Panc1 (cell line): ENCODE measurements around the gene CARF.

Experiments used
- POLR2AphosphoS5 ChIP-seq: IDR thresholded peaks from 2 replicates; pipeline ENCODE4 v1.6.1; 2012; ENCODE audit warnings: mild to moderate bottlenecking, low read depth, low read length, moderate library complexity
- SIN3A ChIP-seq: IDR thresholded peaks from 2 replicates; pipeline ENCODE4 v1.6.1; 2012; ENCODE audit warnings: low read depth, mild to moderate bottlenecking, low read length, moderate library complexity, borderline replicate concordance; ENCODE audit not compliant: insufficient read depth
- TF ChIP-seq, protein P1 (sequence below): fragments of 450-650 bp; IDR thresholded peaks from 2 replicates; pipeline ENCODE4 v1.5.1; 2017; ENCODE audit warnings: mild to moderate bottlenecking
- TF ChIP-seq, protein P2 (sequence below), 2 experiments: IDR thresholded peaks; 2 replicates each; pipeline ENCODE4 v1.6.1; 2011 to 2012; ENCODE audit warnings: low read depth in 2 of 2, control low read depth in 1 of 2, low read length in 1 of 2, mild to moderate bottlenecking in 1 of 2, moderate library complexity in 1 of 2; ENCODE audit not compliant: insufficient read depth in 1 of 2

DNA sequence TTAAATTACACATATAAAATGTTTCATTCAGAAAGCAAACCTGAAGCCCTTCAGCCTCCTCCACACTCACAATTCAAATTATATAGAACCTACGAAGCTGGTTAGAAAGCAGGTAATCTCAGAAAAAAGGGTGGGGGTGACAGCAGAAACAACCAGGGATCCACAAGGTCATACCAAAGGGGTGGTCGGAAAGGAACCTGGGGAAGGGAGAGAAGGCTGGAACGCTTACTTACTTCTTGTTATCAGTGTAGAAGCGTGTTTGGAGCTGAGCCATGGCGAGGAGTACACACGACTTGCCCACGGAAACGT, 918 bp upstream of the CARF start:
- TF ChIP-seq, protein P1, sequence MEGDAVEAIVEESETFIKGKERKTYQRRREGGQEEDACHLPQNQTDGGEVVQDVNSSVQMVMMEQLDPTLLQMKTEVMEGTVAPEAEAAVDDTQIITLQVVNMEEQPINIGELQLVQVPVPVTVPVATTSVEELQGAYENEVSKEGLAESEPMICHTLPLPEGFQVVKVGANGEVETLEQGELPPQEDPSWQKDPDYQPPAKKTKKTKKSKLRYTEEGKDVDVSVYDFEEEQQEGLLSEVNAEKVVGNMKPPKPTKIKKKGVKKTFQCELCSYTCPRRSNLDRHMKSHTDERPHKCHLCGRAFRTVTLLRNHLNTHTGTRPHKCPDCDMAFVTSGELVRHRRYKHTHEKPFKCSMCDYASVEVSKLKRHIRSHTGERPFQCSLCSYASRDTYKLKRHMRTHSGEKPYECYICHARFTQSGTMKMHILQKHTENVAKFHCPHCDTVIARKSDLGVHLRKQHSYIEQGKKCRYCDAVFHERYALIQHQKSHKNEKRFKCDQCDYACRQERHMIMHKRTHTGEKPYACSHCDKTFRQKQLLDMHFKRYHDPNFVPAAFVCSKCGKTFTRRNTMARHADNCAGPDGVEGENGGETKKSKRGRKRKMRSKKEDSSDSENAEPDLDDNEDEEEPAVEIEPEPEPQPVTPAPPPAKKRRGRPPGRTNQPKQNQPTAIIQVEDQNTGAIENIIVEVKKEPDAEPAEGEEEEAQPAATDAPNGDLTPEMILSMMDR, result no peak
- no peak for TF ChIP-seq SIN3A
- TF ChIP-seq, protein P2, sequence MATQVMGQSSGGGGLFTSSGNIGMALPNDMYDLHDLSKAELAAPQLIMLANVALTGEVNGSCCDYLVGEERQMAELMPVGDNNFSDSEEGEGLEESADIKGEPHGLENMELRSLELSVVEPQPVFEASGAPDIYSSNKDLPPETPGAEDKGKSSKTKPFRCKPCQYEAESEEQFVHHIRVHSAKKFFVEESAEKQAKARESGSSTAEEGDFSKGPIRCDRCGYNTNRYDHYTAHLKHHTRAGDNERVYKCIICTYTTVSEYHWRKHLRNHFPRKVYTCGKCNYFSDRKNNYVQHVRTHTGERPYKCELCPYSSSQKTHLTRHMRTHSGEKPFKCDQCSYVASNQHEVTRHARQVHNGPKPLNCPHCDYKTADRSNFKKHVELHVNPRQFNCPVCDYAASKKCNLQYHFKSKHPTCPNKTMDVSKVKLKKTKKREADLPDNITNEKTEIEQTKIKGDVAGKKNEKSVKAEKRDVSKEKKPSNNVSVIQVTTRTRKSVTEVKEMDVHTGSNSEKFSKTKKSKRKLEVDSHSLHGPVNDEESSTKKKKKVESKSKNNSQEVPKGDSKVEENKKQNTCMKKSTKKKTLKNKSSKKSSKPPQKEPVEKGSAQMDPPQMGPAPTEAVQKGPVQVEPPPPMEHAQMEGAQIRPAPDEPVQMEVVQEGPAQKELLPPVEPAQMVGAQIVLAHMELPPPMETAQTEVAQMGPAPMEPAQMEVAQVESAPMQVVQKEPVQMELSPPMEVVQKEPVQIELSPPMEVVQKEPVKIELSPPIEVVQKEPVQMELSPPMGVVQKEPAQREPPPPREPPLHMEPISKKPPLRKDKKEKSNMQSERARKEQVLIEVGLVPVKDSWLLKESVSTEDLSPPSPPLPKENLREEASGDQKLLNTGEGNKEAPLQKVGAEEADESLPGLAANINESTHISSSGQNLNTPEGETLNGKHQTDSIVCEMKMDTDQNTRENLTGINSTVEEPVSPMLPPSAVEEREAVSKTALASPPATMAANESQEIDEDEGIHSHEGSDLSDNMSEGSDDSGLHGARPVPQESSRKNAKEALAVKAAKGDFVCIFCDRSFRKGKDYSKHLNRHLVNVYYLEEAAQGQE (IDR thresholded peaks at IDR 0.05; ENCODE audit: insufficient read depth in 1 of 2, low read depth in 2 of 2, low read length in 1 of 2), result no peak
- no peak for TF ChIP-seq POLR2AphosphoS5
